Stimulated activated CD8-positive, alpha-beta memory T cell treated with anti-CD3 and anti-CD28 coated beads, Interleukin-12 subunit alpha, Interleukin-12 subunit beta, amount 100 ng/mL, for 4 hours (primary cell): Measurements from ENCODE around the gene GP1BB.

Experiments used
- DNase-seq: peaks from one replicate; pipeline ENCODE4 v3.0.0-alpha.2; 2020; ENCODE audit warnings: low read depth

The GP1BB gene

DNA sequence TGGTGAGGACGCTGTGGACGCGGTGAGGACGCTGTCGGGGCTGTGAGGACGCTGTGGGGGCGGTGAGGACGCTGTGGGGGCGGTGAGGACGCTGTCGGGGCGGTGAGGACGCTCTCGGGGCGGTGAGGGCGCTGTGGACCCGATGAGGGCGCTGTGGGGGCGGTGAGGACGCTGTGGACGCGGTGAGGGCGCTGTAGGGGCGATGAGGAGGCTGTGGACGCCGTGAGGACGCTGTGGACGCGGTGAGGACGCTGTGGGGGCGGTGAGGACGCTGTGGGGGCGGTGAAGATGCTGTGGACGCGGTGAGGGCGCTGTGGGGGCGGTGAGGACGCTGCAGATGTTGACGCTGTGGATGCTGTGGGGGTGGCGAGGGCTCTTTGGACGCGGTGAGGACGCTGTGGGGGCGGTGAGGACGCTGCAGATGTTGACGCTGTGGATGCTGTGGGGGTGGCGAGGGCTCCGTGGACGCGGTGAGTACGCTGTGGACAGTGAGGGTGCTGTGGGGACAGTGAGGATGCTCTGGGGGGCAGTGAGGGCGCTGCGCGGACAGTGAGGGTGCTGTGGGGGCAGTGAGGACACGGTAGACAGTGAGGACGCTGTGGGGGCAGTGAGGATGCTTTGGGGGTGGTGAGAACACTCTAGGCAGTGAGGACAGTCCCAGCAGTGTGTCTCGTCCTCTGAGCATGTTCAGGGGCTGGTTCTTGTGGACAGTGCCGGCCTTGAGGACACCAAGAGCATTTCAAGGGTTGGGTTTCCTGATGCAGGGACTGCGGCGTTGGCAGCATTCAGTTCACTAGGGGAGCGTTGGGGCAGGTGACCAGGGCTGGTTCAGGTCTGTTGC lies 4.2 kb downstream of the GP1BB start:
- no peak for DNase-seq

GRCh38 chr22:19728271-19728670 lies 4.9 kb downstream of the GP1BB start:
- no peak for DNase-seq

DNA sequence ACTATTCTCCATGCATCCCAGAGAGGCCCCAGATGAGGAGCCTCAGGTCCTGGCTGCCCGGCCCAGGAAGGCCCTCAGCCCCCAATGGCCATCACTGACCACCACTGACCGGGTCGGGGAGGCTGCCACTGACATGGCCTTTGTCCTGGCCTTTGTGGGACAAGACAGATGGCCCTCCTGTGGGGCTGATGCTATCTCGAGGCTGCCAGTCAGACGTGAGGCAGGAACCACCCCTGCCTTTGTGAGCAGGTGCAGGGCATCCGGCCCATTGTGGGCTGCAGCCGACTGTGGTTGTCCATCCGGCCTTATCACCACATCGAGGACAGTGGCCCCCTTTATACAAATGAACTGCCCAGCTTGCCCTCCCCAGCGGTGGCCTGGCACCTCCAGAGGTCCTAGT lies 5.5 kb downstream of the GP1BB start:
- no peak for DNase-seq

- DNase-seq: no peak
These were observed 6.2 kb downstream of the GP1BB start for GRCh38 chr22:19729507-19729906.

DNA sequence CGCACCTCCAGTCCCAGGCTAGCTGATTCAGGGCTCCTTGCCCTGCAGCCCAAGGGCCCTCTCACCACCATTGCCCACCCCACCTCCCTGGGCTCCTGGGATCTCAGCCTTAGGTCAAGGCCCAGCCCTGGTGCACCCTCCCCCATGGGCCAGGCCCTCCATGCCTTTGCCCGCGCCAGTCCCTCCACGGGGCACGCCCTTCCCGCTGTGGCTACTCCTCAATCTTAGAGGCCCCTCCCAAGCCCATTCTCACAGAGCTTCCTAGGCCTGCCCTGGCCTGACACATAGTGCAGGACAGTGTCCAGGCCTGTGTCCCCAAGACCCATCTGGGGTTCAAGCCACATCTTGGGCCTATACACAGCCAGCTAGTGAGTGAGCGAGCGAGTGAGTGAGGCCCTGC lies 6.9 kb downstream of the GP1BB start:
- DNase-seq: no peak

GRCh38 chr22:19730655-19731360 lies 7.5 kb downstream of the GP1BB start:
- peak; percentile 73 for DNase-seq

GRCh38 chr22:19731361-19732135 lies 8.2 kb downstream of the GP1BB start:
- DNase-seq: no peak

DNA sequence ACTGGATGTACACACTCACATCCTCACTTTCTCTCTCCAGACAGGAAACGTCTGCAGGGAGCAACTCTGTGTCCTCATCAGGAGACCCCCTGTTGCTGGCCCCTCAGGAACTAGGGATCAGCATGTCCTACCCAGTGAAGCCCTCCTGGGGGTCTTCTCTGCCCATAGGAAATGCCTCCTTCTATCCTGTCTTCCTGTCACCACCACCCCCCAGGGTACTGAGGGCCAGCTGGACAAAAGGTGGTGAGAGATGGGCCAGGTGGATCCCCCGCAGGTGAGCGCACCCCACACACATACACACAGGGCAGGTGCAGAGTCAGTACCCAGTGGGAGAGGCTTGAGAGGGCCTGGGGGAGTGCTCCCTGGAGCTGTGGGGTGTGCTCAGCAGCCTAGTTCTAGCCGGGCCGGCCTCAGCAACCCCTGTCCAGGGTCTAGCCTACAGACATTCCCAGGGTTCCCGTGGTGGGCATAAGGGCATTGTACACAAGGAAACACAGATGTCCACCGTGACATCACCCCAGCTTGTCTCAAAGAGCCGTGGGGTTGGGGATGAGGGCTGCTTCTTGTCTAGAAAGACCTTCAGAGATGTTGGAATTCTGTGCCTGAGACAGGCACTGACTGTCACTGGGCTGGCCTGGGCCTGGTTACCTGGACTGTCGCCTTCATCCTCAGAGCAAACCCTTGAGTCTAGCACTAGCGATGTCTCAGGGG lies 9.2 kb downstream of the GP1BB start:
- no peak for DNase-seq

DNA sequence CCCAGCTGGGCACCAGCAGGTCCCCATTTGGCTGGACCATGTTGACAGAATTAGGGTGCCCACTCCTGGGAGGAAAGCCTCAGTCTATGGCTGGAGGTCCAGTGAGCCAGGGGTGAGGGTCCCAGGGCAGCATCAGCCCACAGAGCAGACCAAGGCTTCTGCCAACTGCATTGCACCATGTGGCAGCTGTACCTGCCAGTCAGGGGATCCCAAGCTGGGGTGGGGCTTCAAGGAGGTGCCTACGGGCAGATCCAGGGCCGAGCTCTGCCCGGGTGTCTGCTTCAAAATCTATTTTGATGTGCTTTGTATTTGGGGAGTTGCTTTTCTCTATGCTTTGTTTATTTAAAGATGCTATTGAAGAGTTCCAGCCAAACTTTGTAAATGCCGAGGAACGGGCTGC lies 10.4 kb downstream of the GP1BB start:
- no peak for DNase-seq

DNA sequence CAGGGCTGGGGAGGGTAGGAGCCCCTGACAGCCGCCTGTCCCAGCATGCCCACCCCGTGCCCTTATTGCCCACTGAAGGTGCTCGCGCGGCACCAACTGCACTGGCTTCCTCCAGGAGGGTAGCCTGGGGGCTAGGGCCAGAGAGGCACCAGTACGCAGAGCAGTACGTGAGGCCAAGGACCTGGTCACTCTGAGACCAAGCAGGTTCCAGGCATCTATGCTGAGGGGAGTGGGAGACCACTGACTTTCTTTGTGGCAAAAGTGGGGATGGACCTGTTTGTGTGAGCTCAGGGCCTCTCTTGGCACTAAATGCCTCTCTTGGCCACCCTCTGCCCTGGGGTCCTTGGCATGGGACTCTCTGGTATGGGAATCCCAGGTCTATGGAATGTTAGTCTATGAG lies 10.8 kb downstream of the GP1BB start:
- DNase-seq: no peak

GRCh38 chr22:19734837-19735382 lies 11.6 kb downstream of the GP1BB start:
- no peak for DNase-seq

DNA sequence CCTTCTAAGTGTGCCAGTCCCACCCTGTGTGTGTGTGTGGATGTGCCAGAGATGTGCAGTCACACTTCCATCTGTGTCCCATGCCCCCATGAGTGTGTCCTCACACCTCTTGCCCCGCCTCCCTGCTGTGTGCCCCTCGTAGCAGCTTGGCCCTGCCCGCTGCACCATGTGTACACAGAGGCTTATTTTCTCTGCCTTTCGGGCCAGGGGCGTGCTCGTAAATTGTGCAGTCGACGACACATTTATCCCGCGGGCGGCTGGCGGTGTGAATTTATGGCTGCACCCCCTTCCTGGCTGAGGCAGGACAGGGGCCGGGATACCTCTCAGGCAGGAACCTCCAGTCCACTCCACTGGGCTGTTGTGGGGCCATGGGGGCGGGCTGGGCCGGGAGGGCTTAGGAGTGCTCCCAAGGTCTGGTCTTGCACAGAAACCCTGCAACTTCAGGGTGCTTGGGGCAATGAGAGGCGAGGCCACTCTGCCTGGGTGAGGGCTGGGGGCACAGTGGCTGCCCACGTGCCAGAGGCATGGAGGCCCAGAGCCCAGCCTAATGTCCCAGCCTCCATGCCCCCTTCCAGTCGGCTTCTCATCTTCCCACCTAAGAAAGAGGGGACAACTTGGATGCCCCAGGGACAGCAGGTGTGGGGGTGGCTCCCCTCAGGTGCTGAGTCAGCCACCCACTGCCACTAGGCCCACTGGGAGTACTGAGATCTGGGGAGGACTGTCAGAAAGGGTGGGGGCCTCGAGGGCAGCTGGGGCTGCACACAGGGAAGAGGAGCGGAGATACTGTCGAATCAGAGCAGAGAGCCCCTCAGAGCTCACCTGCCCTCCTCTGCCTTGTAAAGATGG lies 12.5 kb downstream of the GP1BB start:
- no peak for DNase-seq

DNA sequence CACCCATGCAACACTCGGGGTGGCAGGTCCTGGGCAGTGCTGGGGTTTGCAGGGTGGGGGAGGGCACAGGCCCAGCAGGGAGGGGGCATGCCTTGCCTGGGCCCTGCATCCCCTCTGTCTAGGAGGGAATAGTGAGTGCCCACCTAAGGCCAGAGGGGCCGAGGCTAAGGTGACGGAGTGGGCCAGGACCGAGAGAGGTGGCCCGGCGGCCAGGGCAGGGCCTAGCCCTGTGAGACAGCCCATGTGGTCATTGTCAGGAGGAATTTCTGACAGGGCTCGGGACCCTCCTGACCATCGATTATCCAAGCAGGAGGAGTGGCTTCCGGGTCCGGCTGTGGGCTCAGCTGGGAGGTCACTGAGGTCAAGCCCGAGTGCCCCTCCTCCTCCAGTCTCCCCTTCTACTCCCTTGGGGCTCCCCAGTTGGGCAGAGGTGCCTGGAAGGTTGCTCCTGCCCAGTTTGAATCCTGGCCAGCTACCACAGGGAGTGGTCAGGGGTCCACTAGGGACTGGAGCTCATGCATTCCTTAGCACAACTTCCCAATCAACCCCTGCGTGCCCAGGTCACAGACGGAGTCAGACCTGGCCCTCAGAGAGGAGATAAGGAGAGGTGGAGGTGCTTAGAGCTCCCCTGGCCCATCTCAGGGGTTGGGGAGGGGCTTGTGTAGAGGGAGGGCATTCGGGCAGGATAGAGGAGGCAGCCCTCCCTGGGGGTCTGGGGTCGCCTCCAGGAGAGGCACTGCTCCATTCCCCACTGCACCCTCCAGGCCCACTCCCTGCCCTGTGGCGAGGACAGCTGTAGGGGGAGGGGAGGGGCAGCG lies 14.7 kb downstream of the GP1BB start:
- no peak for DNase-seq

DNA sequence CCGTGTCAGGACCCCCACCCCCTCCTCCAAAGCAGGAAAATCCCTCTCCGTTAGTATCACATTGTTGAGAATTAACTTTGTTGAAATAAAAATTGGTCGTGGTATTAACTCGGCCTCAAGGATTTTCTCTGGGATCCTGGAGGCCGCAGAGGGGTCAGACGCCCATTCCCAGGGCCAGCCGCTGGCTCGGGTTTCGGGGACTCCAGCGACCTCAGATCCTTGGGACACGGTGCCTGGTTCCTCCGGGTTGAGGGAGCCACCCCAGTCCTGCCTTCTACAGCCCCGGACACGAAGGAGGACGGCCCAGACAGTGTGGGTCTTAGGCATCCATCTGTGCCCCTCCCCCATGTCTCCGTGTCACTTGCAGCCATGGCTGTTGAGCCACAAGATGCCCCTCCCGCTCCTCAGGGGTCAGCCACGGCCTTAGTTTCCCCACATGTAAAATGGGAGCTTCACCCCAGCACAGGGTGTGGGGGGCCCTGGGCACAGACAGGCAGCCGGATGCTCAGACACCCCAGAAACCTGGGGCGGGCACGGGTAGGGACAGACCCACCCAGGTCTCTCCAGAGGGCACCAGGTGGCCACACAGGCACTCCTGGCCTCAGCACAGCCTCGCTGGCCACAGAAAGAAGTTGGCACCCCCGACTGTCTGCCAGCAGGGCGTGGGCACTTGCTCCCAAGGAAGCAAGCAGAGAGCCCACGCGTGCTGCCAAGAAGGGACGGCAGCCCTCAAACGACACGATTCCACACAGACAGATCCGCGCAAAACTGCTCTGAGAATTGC lies 15.5 kb downstream of the GP1BB start:
- DNase-seq: no peak

DNA sequence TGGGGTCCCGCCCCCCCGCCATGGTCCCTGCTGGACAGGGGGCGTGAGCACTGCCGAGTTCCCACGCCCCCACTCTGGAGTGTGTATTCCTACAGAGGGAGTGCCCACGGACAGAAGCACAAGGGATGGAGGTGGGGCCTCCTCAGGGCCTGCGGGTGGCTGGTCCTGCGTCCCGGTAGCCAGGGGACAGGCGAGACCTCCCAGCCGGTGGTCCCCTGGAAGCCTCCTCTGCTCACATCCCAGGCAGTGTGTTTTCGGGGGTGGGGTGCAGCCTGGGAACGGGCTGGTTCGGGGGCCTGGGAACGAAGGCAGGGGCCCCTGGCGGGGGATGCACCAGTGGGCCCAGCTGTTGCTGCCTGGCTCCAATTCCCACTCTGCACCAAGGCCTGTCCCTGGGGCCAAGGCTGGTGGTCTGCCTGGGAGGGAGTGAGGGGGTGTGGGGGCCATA lies 16.1 kb downstream of the GP1BB start:
- no peak for DNase-seq

DNA sequence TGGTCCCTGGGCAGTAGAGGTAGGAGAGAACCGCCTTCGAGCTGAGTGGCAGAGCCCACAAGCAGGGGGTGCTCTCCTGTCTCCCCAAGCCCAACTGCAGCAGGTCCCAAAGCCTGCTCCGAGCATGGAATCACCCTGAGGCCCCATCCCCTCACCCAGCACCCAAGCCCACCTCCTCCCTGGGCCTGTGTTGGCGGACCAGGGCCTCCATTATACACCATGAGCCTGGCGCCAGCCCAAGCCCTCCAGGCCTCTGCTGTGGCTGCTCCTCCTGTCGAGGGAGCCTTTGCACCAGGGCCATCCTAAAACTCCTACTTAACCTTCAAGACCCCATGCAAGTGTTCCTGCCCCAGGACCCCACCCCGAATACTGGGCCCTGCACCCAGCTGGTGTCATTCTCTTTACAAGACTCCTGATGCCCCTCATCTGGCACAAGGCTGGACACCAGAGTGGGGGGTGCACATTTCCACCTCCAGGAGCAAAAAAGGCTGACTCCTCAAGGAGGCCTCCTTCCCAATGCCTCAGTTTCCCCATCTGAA lies 16.6 kb downstream of the GP1BB start:
- DNase-seq: no peak

DNA sequence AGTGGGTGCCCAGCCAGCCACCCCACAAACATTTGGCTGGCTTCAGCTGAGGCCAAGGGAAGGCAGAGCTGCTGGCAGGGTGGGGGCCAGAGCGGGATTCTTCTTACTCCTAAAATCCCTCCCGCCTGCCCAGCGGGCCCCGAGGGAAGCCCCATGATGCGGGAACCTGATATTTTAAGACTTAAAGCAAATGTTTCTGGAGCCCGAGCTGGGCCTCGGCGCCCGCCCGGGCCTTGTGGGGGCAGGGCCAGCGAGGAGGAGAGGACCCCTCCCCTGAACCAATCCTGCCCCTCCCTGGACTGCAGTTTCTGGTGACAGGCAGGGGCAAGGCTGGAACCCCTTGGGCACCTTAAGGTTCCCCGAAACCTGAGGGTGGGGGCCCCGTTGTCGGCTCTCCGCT lies 17.2 kb downstream of the GP1BB start:
- no peak for DNase-seq

- no peak for DNase-seq
These were observed 17.7 kb downstream of the GP1BB start for GRCh38 chr22:19741053-19741452.
